Stimulated activated CD8-positive, alpha-beta memory T cell treated with anti-CD3 and anti-CD28 coated beads, Interleukin-4, amount 100 ng/mL, for 1 hour (primary cell): Measurements from ENCODE around the gene ATP2B1.
"Not testable (repeated sequence)": the region's sequence is repeated elsewhere in the genome, so short reads cannot be mapped to it uniquely, and the experiment has no call there.

Experiments used
- DNase-seq, 2 donors: peaks; one replicate each; pipeline ENCODE4 v3.0.0-alpha.2; 2020; ENCODE audit warnings: low read depth in 2 of 2, low spot score in 1 of 2

Gene ATP2B1

DNA sequence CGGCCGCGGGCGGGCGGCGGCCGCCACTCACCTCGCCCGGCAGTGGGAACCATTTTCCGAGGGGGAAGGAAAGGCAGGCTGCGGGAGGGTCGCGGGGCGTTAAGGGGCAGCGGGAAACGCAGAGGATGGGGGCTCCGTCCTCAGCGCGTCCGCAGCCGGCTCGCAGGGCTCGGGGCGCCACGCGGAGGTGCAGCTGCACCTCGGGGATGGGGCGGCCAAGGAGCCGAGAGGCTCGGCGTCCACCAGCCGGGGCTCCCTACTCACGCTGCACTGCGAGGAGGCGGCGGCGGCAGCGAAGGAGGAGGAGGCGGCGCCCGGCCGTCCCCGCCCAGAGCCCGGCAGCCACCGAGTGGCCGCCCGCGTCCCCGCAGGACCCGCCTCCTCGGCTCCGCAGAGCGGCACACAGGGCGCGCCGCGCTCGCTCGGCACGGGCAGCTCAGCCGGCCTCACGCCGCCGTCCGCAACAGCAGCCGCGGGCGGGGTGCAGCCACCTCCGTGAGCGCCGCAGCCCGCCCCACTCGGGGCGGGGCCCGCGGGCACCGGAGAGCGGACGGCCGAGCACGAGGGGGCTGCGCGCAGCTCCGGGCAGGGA, at the start of gene ATP2B1:
TSS of gene ATP2B1 (minus strand) at position 274 of the 592 bp plus-strand sequence. CDS start 52,952 bp downstream, outside the sequence.
- DNase-seq, result peak; percentile 52 to 68

DNA sequence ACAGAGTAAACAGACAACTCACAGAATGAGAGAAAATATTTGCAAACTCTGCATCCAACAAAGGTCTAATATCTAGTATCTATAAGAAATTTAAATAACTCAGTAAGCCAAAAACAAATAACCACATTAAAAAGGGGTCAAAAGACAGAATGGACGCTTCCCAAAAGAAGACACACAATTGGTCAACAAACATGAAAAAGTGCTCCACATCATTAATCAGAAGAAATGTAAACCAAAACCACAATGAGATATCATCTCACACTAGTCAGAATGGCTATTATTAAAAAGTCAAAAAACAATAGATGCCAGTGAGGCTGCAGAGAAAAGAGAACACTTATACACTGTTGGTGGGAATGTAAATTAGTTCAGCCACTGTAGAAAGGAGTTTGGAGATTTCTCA, 49.3 kb upstream of the ATP2B1 start:
- DNase-seq, result not testable (repeated sequence)

DNA sequence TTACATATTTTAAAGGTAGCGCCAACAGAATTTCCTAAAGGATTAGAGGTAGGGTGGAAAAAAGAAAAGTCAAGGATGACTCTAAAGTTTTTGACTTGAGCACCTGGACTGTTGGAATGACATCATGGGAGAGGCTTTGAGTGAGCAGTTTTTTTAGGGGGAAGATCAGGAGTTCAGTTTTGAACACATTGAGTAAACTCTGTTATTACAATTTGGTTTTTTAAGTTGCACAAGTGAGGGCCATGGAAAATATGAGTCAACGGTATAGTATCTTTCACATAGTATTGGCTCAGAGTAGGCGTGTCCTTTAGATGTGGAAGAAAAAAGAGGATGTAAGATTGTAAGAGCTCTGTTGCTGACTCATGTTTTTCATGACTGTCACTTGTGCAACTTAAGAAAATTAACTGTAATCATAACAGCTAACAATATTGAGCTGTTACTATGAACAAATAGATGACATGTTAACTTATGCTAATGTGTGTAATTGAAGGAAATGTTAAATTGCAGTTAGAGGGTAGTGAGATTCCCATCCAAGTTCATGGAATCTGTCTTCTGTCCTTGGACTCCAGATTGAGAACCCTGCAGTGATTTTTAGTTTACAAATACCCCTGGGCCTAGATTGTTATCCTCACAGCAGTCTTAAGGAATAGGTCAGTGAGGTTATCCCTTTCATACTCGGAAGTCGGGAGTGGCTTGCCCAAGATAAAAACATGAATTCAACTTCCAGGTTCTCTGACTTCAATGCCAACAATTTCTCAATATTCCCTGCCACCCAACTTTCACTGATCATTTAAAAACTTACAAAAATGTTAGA, 48.2 kb upstream of the ATP2B1 start:
- DNase-seq, result no peak

DNA sequence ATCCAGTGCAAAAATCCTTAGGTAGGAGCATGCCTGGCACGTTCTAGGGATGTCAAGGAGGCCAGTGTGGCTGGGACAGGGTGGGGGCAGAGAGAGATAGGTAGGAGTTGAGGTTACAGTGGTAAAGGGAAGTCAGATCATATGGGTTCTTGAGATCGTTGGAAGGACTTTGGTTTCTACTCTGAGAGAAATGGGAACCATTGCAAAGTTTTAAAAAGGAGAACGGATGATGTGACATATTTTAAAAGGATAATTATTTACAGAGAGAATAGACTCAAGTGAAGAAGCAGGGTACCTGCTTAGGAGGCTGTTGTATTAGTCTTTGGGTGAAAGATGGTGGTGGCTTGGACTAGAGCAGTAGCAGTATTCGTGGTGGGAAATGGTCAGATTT, 47.6 kb upstream of the ATP2B1 start:
- DNase-seq, result no peak

DNA sequence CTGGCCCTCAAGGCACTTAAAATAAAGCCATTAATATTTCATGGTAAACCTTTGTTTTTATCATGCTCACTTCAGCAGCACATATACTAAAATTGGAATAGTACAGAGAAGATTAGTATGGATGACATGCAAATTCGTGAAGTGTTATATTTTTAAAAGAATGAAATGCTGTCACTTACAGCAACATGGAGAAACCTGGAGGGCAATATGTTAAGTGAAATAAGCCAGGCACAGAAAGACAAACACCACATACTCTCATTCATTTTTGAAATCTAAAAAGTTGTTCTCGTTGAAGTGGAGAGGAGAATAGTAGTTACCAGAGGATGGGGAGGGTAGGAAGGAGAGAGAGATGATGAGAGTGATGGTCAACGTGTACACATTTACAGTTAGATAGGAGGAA, 45.4 kb upstream of the ATP2B1 start:
- no peak for DNase-seq

DNA sequence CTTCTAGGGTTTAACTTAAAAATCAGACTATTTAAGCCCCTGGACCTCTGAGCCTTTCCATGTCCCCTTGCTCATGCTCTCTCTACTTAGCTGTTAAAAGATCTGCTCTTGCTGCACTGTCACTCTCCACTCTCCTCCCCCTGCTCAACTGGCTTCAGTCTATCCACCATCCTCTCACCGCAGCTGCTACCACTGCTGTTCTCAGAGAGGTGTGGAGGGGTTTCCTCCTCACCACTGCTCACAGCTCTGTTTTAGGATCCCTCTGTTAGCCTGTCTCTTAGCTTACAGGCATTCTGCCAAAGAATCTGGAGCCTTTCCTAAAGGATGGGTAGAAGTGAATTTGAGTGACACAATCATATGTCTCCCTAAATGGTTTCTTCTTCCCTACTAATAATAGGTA, 43.7 kb upstream of the ATP2B1 start:
- DNase-seq, result no peak

DNA sequence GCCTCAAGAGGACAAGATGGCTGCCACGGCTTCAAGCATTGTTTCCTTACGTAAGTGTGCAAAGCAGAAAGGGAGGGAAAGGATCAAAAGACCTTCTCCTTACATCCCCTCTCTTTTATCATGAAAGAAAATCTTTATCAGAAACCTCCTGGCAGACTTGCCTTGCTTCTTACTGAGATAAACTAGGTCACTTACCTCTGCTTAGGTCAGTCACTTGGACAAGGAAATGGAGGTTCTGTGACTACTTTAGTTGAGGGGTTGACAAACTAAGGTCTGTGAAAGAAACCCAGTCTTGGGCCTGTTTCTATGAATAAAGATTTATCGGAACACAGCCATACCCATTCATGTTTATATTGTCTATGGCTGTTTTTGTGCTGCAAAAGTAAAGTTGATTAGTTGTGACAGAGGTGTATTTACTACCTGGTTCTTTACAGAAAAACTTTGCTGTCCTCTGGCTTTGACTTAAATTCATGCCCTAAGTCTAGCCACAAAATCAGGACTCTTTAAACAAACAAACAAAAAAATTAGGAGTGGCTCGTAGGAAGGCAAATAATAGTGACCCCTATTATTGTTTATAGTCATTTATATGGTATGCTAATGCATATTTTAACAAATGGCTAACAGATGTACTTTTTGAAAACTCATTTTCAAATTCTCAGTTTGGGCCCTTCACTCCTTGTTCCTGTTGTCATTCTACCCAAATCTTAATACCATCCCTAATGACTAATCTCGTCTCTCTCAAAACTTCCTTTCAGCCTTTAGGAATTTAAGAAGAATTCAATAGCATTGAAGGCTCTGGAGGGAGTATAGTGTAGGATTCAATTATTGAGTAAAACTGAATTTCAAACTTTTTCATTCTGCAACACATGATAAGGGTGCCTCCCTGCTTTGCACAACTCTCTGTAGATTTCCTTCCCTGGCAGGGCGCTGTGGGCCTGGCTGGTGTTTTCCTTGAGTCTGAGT, 42.0 kb upstream of the ATP2B1 start:
- DNase-seq, result no peak

DNA sequence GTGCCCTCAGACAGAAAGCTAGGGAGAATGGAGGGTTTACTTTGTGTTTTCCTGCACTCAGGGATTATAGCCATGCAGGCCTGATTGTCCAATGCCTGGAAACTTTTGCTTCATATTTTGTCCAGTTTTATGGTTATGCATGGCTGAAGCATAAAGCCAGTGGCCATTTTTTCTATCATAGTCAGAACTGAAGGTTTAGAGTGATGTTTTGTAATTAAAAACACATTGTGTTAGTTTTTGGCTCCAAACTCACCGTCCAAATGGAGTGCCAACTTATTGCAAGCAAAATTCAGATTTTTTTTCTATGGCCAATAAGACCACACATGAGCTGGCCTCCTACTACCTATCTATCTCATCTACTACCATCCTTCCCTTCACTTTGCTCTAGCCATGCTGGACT, 40.2 kb upstream of the ATP2B1 start:
- DNase-seq, result no peak

DNA sequence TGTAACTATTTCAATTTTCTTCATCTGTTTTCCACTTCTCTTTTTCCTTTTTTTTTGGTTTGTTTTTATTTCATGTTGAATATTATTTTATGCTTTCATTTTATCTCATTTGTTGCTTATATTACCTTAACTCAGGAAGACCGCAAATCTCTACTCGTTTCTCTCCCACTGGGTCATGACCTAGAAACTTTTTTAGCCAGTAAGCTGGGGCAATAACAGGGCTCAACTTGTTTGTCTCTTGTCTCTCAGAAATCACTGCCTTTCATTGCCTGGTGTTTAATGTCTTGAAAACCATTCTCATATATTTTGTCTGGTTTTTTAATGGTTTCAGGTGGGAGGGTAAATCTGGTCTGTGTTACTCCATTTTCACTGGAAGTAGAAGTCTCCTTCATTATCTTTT, 36.6 kb upstream of the ATP2B1 start:
- no peak for DNase-seq

DNA sequence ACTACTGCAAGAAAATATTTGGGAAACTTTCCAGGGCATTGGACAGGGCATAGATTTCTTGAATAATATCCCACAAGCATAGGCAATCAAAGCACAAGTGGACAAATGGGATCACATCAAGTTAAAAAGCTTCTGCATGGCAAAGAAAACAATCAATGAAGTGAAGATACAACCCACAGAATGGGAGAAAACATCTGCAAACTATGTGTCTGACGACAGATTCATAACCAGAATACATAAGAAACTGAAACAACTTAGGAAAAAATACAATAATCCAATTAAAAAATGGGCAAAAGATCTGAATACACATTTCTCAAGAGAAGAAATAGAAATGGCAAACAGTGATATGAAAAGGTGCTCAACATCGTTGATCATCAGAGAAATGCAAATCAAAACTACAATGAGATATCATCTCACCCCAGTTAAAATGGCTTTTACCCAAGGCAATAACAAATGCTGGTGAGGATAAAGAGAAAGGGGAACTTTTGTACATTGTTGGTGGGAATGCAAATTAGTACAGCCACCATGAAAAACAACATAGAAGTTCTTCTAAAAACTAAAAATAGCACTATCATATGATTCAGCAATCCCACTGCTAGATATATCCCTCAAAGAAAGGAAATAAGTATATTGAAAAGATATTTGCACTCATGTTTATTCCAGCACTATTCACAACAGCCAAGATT, 33.8 kb upstream of the ATP2B1 start:
- no peak for DNase-seq

DNA sequence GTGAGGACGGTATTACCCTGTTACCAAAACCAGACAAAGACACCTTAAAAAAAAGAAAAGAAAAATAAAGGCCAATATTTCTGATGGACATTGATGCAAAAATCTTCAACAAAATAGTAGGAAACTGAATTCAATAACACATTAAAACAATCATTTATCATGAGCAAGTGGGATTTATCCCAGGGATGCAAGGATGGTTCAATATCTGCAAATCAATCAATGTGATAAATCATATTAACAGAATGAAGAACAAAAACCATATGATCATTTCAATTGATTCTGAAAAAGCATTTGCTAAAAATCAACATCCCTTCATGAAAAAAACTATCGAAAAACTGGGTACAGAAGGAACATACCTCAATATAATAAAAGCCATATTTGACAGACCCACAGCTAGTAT, 32.3 kb upstream of the ATP2B1 start:
- DNase-seq, result no peak

DNA sequence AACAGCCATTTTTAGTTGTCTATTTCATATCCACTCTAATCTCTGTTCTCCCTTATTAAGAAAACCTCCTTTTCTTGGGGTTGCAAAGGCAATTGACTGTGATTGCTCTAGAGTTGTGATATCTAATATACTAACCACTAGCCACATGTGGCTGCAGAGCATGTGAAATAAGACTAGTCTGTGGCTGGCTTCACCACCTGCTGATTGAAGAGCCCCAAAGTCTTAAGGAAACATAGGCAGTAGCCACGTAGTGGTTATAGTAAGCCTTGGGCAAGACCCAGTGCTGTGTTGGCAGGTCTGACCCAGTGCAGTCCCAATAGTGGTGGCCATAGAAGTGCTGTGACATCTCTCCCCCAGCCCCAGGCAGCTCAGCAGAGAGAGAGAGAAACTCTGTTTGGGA, 28.4 kb upstream of the ATP2B1 start:
- DNase-seq, result no peak

DNA sequence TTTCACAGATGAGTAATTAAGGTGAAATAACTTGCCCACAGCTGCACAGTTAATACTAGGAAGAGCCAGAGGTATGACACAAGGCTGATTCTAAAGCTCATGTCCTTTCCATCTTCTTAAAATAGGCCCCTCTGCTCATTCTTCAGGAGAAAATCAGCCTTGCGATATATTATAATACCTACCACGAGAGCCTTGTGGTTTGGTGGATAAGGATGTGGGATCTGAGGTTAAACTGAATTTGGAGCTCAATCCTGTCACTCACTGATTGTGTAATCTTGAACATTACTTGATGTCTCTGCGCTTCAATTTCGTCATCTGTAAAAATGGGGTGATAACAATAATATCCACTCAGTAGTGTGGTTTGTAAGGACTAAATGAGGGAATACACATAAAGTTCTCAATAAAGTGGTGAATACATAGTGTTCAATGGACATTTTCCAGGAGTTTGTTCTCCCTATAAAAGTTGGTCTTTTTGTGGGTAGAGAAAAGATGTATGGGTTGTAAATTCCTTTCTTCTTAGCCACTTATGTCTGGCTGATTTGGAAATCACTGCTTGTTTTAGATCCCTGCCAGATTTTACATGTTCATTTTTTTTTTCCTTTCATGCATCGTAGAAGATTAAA, 25.1 kb upstream of the ATP2B1 start:
- DNase-seq, result no peak

DNA sequence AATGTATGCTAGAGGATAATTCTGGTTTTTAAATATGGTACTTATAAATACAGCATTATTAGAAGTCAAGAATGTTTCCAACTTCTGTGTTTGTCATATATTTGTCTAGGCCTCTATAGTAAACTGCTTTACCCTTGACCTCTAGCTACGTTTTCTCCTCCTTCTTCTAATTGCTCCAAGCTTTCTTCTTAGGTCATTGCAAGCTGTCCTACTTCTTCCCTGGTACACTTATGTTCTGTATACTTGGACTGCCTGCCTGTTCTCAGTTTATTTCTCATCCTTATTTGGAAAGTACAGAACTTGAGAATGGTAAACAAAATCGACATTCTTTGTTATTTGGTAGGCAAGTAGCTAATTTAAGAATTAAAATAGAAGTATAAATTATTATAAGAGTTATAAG, 23.9 kb upstream of the ATP2B1 start:
- no peak for DNase-seq

DNA sequence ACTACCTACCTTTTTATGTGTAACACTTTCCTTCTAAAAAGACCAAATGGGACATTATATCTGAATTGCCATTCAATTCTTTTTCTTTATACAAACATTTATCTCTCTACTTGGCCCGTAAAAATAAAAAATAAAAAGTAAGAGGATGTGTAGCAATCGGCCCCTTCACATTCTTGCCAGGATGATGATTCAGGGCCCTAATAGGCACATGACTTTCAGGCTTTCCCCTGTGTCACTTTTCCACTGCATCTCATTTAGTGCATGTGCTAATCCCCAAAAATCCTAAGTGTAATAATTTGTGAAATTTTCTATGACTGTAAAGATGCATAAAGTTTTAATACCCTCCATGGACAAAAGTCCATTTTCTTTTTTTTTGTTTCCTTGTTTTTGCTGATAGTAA, 23.0 kb upstream of the ATP2B1 start:
- no peak for DNase-seq

DNA sequence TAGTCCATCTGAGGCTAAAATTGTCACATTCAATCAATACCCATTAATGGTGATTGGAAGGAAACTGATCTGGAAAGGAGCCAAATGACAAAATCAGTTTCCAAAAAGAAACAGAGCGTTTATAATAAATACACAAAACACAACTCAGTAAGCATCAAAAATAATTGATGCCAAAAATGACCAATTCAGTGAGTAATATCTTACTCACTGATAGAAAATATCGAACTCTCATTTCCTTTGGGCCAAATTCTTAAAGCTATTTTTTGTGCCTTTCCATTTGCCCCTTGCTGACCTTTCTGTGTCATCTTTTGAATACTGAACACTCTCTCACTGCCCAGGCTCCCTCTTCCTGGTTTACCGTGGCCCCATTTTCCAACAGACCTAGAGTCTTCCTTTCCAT, 22.5 kb upstream of the ATP2B1 start:
- no peak for DNase-seq

DNA sequence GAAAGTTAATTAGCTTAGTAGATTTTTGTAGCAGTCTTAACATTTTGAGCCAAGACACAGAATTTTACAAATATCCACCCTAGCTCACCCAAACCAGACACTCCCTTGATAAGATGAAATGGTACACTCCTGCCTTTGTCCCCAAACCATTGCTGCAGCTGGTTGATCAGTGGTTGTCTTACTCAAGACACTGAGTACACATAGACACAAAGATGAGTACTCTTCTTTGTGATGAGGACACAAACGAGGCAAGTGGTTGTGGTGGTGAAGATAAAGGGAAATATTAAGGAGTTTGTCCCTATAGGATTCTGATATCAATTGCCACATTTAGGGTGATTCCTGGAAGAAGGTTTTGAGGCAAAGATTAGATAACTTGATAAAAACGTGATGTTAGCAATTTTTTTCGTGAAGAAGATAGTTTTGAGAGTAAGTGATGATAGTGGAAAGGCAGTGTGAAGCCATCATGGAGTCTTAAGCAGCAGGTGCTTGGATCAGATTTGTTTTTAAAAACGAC, 21.4 kb upstream of the ATP2B1 start:
- no peak for DNase-seq

DNA sequence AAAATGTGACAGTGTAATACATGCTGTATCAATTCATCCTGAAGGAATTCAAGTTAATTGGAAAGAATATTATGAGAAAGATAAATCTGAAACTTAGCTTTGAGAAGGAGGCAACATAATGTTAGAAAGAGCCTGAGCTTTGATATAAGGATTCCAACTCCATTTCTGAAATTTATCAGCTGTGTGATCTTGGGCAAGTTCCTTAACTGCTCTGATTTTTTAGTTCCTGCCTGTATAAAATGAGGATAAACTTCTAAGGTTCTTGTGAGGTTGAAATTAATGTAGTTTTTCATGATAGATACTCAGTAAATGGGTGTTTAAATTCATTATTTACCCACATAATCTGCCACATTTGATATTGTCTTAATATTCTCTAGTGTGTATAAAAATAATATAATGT, 14.6 kb upstream of the ATP2B1 start:
- DNase-seq, result no peak

DNA sequence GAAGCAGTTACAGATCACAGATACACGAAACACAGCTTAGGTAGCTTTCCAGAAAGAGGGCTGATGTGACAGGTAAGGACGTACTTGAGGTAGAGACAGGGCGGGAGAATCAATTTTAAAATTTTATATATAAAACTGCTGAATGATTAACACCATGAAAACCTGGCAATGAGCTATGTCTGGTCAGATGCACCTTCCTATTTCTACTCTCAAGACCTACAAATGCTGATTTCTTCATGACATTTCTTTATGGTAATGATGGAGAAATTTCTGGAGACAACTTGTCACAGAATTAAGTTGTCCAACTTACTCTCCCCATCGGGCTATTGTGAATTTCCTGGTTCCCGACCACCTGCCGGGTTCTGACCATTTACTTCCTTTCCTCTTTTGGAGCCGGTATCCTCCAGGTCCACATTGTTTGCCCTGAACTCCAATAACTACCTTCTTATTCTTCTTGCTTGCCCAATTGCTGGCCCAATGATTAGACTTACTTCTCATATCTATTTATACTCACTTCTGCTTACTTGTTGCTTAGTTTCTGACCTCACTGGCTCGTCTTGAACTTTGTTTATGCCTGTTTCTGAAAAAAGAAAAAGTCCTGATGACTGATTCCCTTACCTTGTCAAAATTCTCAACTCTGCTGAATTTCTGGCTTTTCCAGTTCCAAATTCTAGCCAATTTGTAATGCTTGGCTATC, 12.8 kb upstream of the ATP2B1 start:
- no peak for DNase-seq
